ENCODE results near the gene TRIM65. TPM values are rescaled to one million over a fixed set of nuclear protein-coding genes. Genes with fewer than 3 reads are reported as not detected.

TRIM65 gene
- total and polyA plus RNA-seq, 2 of the 13 experiments (the other 11 are each of a cell fraction or from before 2014, with no cell fraction given): 10.3 to 22.4 TPM

GRCh38 chr17:75846692-75847613, 49.8 kb downstream of the TRIM65 start (continued):
- TF ChIP-seq, protein P1, sequence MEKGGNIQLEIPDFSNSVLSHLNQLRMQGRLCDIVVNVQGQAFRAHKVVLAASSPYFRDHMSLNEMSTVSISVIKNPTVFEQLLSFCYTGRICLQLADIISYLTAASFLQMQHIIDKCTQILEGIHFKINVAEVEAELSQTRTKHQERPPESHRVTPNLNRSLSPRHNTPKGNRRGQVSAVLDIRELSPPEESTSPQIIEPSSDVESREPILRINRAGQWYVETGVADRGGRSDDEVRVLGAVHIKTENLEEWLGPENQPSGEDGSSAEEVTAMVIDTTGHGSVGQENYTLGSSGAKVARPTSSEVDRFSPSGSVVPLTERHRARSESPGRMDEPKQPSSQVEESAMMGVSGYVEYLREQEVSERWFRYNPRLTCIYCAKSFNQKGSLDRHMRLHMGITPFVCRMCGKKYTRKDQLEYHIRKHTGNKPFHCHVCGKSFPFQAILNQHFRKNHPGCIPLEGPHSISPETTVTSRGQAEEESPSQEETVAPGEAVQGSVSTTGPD (CRISPR knock-in tag; IDR thresholded peaks at IDR 0.05): no peak; the same call in none of the 2 replicates
- TF ChIP-seq TFE3 (CRISPR knock-in tag; IDR thresholded peaks at IDR 0.05): peak; percentile 60; the same call in 1 of the 2 replicates
- no peak for TF ChIP-seq POLR2AphosphoS2 (IDR thresholded peaks at IDR 0.05; ENCODE audit: low read depth, low read length)
- TF ChIP-seq PLSCR1 (CRISPR knock-in tag; IDR thresholded peaks at IDR 0.05; ENCODE audit: borderline replicate concordance): peak; percentile 79; the same call in 1 of the 2 replicates
- no peak for TF ChIP-seq HNRNPH1 (optimal IDR thresholded peaks at IDR 0.05; ENCODE audit: low read depth, low read length)
- TF ChIP-seq HOXA3 (CRISPR knock-in tag; IDR thresholded peaks at IDR 0.05): peak; percentile 92
- TF ChIP-seq XRCC5 (optimal IDR thresholded peaks at IDR 0.05; ENCODE audit: low read length): peak; percentile 91
- TF ChIP-seq HDAC6 (IDR thresholded peaks at IDR 0.05; ENCODE audit: low read depth, low read length): no peak
- TF ChIP-seq, protein P2, sequence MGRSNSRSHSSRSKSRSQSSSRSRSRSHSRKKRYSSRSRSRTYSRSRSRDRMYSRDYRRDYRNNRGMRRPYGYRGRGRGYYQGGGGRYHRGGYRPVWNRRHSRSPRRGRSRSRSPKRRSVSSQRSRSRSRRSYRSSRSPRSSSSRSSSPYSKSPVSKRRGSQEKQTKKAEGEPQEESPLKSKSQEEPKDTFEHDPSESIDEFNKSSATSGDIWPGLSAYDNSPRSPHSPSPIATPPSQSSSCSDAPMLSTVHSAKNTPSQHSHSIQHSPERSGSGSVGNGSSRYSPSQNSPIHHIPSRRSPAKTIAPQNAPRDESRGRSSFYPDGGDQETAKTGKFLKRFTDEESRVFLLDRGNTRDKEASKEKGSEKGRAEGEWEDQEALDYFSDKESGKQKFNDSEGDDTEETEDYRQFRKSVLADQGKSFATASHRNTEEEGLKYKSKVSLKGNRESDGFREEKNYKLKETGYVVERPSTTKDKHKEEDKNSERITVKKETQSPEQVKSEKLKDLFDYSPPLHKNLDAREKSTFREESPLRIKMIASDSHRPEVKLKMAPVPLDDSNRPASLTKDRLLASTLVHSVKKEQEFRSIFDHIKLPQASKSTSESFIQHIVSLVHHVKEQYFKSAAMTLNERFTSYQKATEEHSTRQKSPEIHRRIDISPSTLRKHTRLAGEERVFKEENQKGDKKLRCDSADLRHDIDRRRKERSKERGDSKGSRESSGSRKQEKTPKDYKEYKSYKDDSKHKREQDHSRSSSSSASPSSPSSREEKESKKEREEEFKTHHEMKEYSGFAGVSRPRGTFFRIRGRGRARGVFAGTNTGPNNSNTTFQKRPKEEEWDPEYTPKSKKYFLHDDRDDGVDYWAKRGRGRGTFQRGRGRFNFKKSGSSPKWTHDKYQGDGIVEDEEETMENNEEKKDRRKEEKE (IDR thresholded peaks at IDR 0.05): no peak
- peak; percentile 57; the same call in 1 of the 2 replicates for TF ChIP-seq CHCHD3 (CRISPR knock-in tag; IDR thresholded peaks at IDR 0.05)
- peak; percentile 96 for TF ChIP-seq ZMAT3 (CRISPR knock-in tag; conservative IDR thresholded peaks at IDR 0.05)
- peak; percentile 70; the same call in 1 of the 2 replicates for TF ChIP-seq FLYWCH1 (CRISPR knock-in tag; IDR thresholded peaks at IDR 0.05)
- TF ChIP-seq ELF4 (CRISPR knock-in tag; IDR thresholded peaks at IDR 0.05; ENCODE audit: borderline replicate concordance): no peak; the same call in 1 of the 2 replicates
- TF ChIP-seq CTCF (CRISPR knock-in tag; IDR thresholded peaks at IDR 0.05): peak; percentile 27; the same call in 1 of the 2 replicates
- peak; percentile 64; the same call in 1 of the 2 replicates for TF ChIP-seq SRY (CRISPR knock-in tag; IDR thresholded peaks at IDR 0.05)
- TF ChIP-seq LCORL (IDR thresholded peaks at IDR 0.05): no peak
- TF ChIP-seq LCORL (CRISPR knock-in tag; IDR thresholded peaks at IDR 0.05): peak; percentile 98
- TF ChIP-seq ZNF362 (CRISPR knock-in tag; IDR thresholded peaks at IDR 0.05; ENCODE audit: borderline replicate concordance): peak; percentile 73; the same call in 1 of the 2 replicates

All from HepG2 (cell line).